IMR-90 (cell line): ENCODE results near the gene CRYBG3. TPM values are rescaled to one million over a fixed set of nuclear protein-coding genes. Genes with fewer than 3 reads are reported as not detected.

Source experiments
- ATAC-seq: fragments of 200-7000 bp; cut with Tn5 transposase; 2 replicates; pipeline ENCODE4 v1.9.1; 2020; ENCODE audit warnings: low read depth, mild to moderate bottlenecking, moderate library complexity
- BruUV-seq: library from RNA; stranded (reverse); fragments of 400-500 nt; replicated peaks from 2 replicates; lab custom pipeline; 2021; lab: Mats Ljungman, UMichigan
- CTCF ChIA-PET: fragments of 300-600 bp; formaldehyde crosslinking; extraction: SDS; loops from one replicate; lab custom pipeline; 2021; ENCODE audit warnings: antibody characterized with exemption; lab: Yijun Ruan, JAX
- POLR2A ChIA-PET: fragments of 300-600 bp; sonication (Branson Sonifier 250); formaldehyde crosslinking; loops from one replicate; lab custom pipeline; 2022; ENCODE audit warnings: antibody characterized with exemption; ENCODE audit not compliant: unreplicated experiment; lab: Charles Lee
- DNase-seq: peaks from one replicate; pipeline ENCODE4 v3.0.0; 2013
- H2AFZ ChIP-seq: replicated peaks from 2 replicates; pipeline ENCODE3; 2013; ENCODE audit warnings: low read length, mild to moderate bottlenecking; ENCODE audit not compliant: poor library complexity
- H2AK5ac ChIP-seq: 2 replicates; pipeline ENCODE4 v1.6.1; 2013; ENCODE audit warnings: low read depth, low read length, inconsistent platforms
- H2AK9ac ChIP-seq: replicated peaks from 2 replicates; pipeline ENCODE3; 2013; ENCODE audit warnings: mild to moderate bottlenecking, low read depth, low read length, moderate library complexity; ENCODE audit not compliant: poor library complexity
- H2BK120ac ChIP-seq: 2 replicates; pipeline ENCODE4 v1.6.1; 2013; ENCODE audit warnings: low read depth, low read length, inconsistent platforms
- H2BK15ac ChIP-seq: 3 replicates; pipeline ENCODE4 v1.6.1; 2013; ENCODE audit warnings: low read depth, low read length, inconsistent platforms
- H2BK20ac ChIP-seq: 2 replicates; pipeline ENCODE4 v1.6.1; 2013; ENCODE audit warnings: low read depth, mild to moderate bottlenecking, inconsistent platforms, low read length, moderate library complexity
- H2BK5ac ChIP-seq: 2 replicates; pipeline ENCODE4 v1.6.1; 2013; ENCODE audit warnings: mild to moderate bottlenecking, low read depth, low read length, inconsistent platforms; ENCODE audit not compliant: poor library complexity, severe bottlenecking
- H3K14ac ChIP-seq: replicated peaks from 2 replicates; pipeline ENCODE4 v1.6.1; 2013; ENCODE audit warnings: low read depth, low read length, inconsistent platforms
- H3K18ac ChIP-seq: 2 replicates; pipeline ENCODE4 v1.6.1; 2013; ENCODE audit warnings: low read depth, low read length, control low read depth
- H3K23ac ChIP-seq: 2 replicates; pipeline ENCODE4 v1.6.1; 2013; ENCODE audit warnings: low read depth, low read length, inconsistent platforms
- H3K27ac ChIP-seq: 2 replicates; pipeline ENCODE4 v1.5.1; 2013; ENCODE audit warnings: mild to moderate bottlenecking, control low read depth, low read length; ENCODE audit not compliant: insufficient read depth
- H3K27me3 ChIP-seq: 2 replicates; pipeline ENCODE4 v1.6.1; 2013; ENCODE audit warnings: low read length; ENCODE audit not compliant: control insufficient read depth, insufficient read depth
- H3K36me3 ChIP-seq: 2 replicates; pipeline ENCODE4 v1.6.1; 2013; ENCODE audit warnings: low read length, mixed read lengths; ENCODE audit not compliant: control insufficient read depth, insufficient read depth
- H3K4ac ChIP-seq: 2 replicates; pipeline ENCODE4 v1.6.1; 2013; ENCODE audit warnings: low read depth, low read length, inconsistent platforms
- H3K4me1 ChIP-seq: 2 replicates; pipeline ENCODE4 v1.6.1; 2013; ENCODE audit warnings: low read length, mixed read lengths; ENCODE audit not compliant: control insufficient read depth, insufficient read depth
- H3K4me2 ChIP-seq: 2 replicates; pipeline ENCODE4 v1.6.1; 2013; ENCODE audit warnings: low read depth, mild to moderate bottlenecking, control low read depth, low read length, moderate library complexity
- H3K4me3 ChIP-seq: 2 replicates; pipeline ENCODE4 v1.5.1; 2013; ENCODE audit warnings: low read depth, mild to moderate bottlenecking, control low read depth, low read length, moderate library complexity; ENCODE audit not compliant: insufficient read depth
- H3K56ac ChIP-seq: 2 replicates; pipeline ENCODE4 v1.6.1; 2013; ENCODE audit warnings: low read length, inconsistent platforms; ENCODE audit not compliant: insufficient read depth; ENCODE audit errors: extremely low read depth
- H3K79me1 ChIP-seq, 2 experiments: 2 replicates each; pipeline ENCODE4 v1.6.1; 2013; ENCODE audit warnings: low read length in 2 of 2, inconsistent platforms in 1 of 2, low read depth in 1 of 2
- H3K9ac ChIP-seq: 2 replicates; pipeline ENCODE4 v1.6.1; 2013; ENCODE audit warnings: low read depth, low read length, control low read depth
- H3K9me1 ChIP-seq: 2 replicates; pipeline ENCODE4 v1.6.1; 2013; ENCODE audit warnings: low read length, inconsistent platforms; ENCODE audit not compliant: insufficient read depth
- H3K9me3 ChIP-seq: 2 replicates; pipeline ENCODE4 v1.6.1; 2013; ENCODE audit warnings: low read length; ENCODE audit not compliant: control insufficient read depth, insufficient read depth
- H4K20me1 ChIP-seq: 2 replicates; pipeline ENCODE4 v1.6.1; 2013; ENCODE audit warnings: low read length, inconsistent platforms; ENCODE audit not compliant: insufficient read depth
- H4K5ac ChIP-seq: 2 replicates; pipeline ENCODE4 v1.6.1; 2013; ENCODE audit warnings: mild to moderate bottlenecking, low read depth, low read length, control low read depth
- H4K8ac ChIP-seq, 2 experiments: 2 replicates each; pipeline ENCODE4 v1.6.1; 2013; ENCODE audit warnings: low read depth in 2 of 2, low read length in 2 of 2, control low read depth in 1 of 2, inconsistent platforms in 1 of 2
- H4K91ac ChIP-seq: 2 replicates; pipeline ENCODE4 v1.6.1; 2013; ENCODE audit warnings: low read depth, low read length, inconsistent platforms; ENCODE audit not compliant: insufficient read depth
- BHLHE40 ChIP-seq: fragments of 150-350 bp; IDR thresholded peaks from 2 replicates; pipeline ENCODE4 v1.6.1; 2016; ENCODE audit warnings: mild to moderate bottlenecking, low read depth, low read length
- CEBPB ChIP-seq: IDR thresholded peaks from 2 replicates; pipeline ENCODE4 v1.6.1; 2012; ENCODE audit warnings: low read depth, low read length, improper control_type of control experiment
- MAZ ChIP-seq: IDR thresholded peaks from 2 replicates; pipeline ENCODE4 v1.6.1; 2012; ENCODE audit warnings: low read depth, mild to moderate bottlenecking, low read length, improper control_type of control experiment, moderate library complexity, borderline replicate concordance
- NFE2L2 ChIP-seq: fragments of 150-350 bp; IDR thresholded peaks from 2 replicates; pipeline ENCODE4 v1.6.1; 2016; ENCODE audit warnings: low read depth, mild to moderate bottlenecking, low read length
- POLR2A ChIP-seq: IDR thresholded peaks from 2 replicates; pipeline ENCODE4 v1.6.1; 2012; ENCODE audit warnings: mild to moderate bottlenecking, low read depth, low read length
- RAD21 ChIP-seq: IDR thresholded peaks from 2 replicates; pipeline ENCODE4 v1.6.1; 2012; ENCODE audit warnings: low read length, improper control_type of control experiment
- RCOR1 ChIP-seq: IDR thresholded peaks from 2 replicates; pipeline ENCODE4 v1.6.1; 2012; ENCODE audit warnings: mild to moderate bottlenecking, low read length, improper control_type of control experiment; ENCODE audit not compliant: insufficient replicate concordance
- RFX5 ChIP-seq: IDR thresholded peaks from 2 replicates; pipeline ENCODE4 v1.8.0; 2012; ENCODE audit warnings: low read depth, mild to moderate bottlenecking, low read length, moderate library complexity
- SMC3 ChIP-seq: fragments of 150-350 bp; IDR thresholded peaks from 2 replicates; pipeline ENCODE4 v1.6.1; 2016; ENCODE audit warnings: low read depth, mild to moderate bottlenecking, antibody characterized with exemption, low read length, moderate library complexity
- USF2 ChIP-seq: fragments of 150-350 bp; IDR thresholded peaks from 2 replicates; pipeline ENCODE4 v1.6.1; 2017; ENCODE audit warnings: mild to moderate bottlenecking, antibody characterized with exemption, low read length, low read depth
- WGBS, 2 experiments: methylation state at CpG; one replicate each; pipeline versions ENCODE4 v1.1.5 to v1.1.7; 2013; ENCODE audit warnings: missing lambda C conversion rate in 2 of 2; ENCODE audit not compliant: insufficient read length in 1 of 2; ENCODE audit errors: extremely low coverage in 2 of 2; 5-methylcytosine and 5-hydroxymethylcytosine counted together
- dilution Hi-C: fragments of 300-500 bp; cut with HindIII; formaldehyde crosslinking; loops from one replicate; pipeline ENCODE4 v1.14.3; 2018; ENCODE audit warnings: low sequenced_read_pairs; ENCODE audit not compliant: unreplicated experiment
- in situ Hi-C: fragments of 300-500 bp; cut with MboI; formaldehyde crosslinking; loops from 3 replicates; pipeline ENCODE4 v1.14.3; 2019; ENCODE audit warnings: low sequenced_read_pairs, inconsistent platforms, mixed read lengths
- intact Hi-C: fragments of 100-400 bp; cut with micrococcal nuclease; formaldehyde crosslinking; loops from 2 replicates; pipeline ENCODE4 v1.10.0; 2022
- polyA plus RNA-seq, 3 experiments: library from polyadenylated mRNA; depleted of rRNA; stranded (reverse); fragments of >200 nt; gene quantifications; 2 replicates each; pipeline ENCODE4 v1.2.3, GENCODE V29; 2012; ENCODE audit warnings: low replicate concordance in 1 of 3
- total RNA-seq: library from RNA; depleted of rRNA; stranded (reverse); fragments of >200 nt; gene quantifications from 2 replicates; pipeline ENCODE4 v1.2.3, GENCODE V29; 2012
- TF ChIP-seq, protein P1 (sequence below): fragments of 150-350 bp; IDR thresholded peaks from 2 replicates; pipeline ENCODE4 v1.6.1; 2016; ENCODE audit warnings: low read depth, mild to moderate bottlenecking, low read length, moderate library complexity, borderline replicate concordance

Gene CRYBG3
- total and polyA plus RNA-seq, 2 of the 4 experiments (the other 2 are of a cell fraction), result 4.9 to 26.2 TPM

GRCh38 chr3:97860364-97860763 lies 38.6 kb downstream of the CRYBG3 start:
- no peak for DNase-seq
- TF ChIP-seq RCOR1, result no peak
- TF ChIP-seq RAD21, result no peak
- no peak for TF ChIP-seq POLR2A
- TF ChIP-seq RFX5, result no peak
- TF ChIP-seq BHLHE40, result no peak
- no peak for TF ChIP-seq SMC3
- TF ChIP-seq NFE2L2, result no peak
- TF ChIP-seq USF2, result no peak
- TF ChIP-seq, protein P1, sequence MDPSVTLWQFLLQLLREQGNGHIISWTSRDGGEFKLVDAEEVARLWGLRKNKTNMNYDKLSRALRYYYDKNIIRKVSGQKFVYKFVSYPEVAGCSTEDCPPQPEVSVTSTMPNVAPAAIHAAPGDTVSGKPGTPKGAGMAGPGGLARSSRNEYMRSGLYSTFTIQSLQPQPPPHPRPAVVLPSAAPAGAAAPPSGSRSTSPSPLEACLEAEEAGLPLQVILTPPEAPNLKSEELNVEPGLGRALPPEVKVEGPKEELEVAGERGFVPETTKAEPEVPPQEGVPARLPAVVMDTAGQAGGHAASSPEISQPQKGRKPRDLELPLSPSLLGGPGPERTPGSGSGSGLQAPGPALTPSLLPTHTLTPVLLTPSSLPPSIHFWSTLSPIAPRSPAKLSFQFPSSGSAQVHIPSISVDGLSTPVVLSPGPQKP, result no peak
- TF ChIP-seq CEBPB, result no peak
- no peak for TF ChIP-seq MAZ
- Histone ChIP-seq H4K8ac (no peak overlapping the region), H2AFZ (no peak overlapping the region), H3K4me2 (no peak overlapping the region), H2AK5ac (no peak overlapping the region), H3K36me3 (no peaks in the 10 kb centered on the region), H3K79me1 (peaks cover 5 to 14% of the 10 kb centered on the region in 2 experiments), H2BK5ac (no peak overlapping the region), H3K23ac (no peak overlapping the region), H3K9ac (no peak overlapping the region), H3K4me1 (peaks cover 3% of the 10 kb centered on the region; the same call in 1 of the 2 replicates), H2BK15ac (no peak overlapping the region), H2BK20ac (no peak overlapping the region), H2AK9ac (no peak overlapping the region), H3K9me1 (peaks cover 4% of the 10 kb centered on the region; the same call in 1 of the 2 replicates), H3K4me3 (no peak overlapping the region), H3K14ac (no peak overlapping the region), H4K5ac (no peak overlapping the region), H3K9me3 (no peaks in the 10 kb centered on the region), H3K56ac (no peak overlapping the region), H4K91ac (no peak overlapping the region), H3K27me3 (no peaks in the 10 kb centered on the region), H3K4ac (no peak overlapping the region), H3K27ac (no peak overlapping the region), H4K20me1 (no peaks in the 10 kb centered on the region; the same call in 1 of the 2 replicates), H2BK120ac (no peak overlapping the region), H3K18ac (no peak overlapping the region)
- intact Hi-C loops, result no loop called here
- dilution Hi-C loops, result no loop called here
- in situ Hi-C loops, result no loop called here
- POLR2A ChIA-PET, result no interaction called here
- BruUV-seq, result no TSS peak
- CTCF ChIA-PET, result no interaction called here
- WGBS, 2 experiments, result 100% methylated on average over 1 of the region's 2 CpGs; no CpG with 5 or more reads in 1 of the 2 experiments
- no peak for ATAC-seq
